GM19099 (cell line): ENCODE measurements around the gene CORO6.

Experiments used
- POLR2A ChIP-seq: IDR thresholded peaks from 3 replicates; pipeline ENCODE4 v1.6.1; 2011; ENCODE audit warnings: low read depth; ENCODE audit not compliant: insufficient read length; ENCODE audit errors: extremely low read depth

Gene CORO6

GRCh38 chr17:29622337-29623282 lies at the start of gene CORO6:
Gene CORO6, minus strand, starts transcription at chr17:29622912. Its CDS starts 1,491 bp downstream, at chr17:29621421.
- TF ChIP-seq POLR2A, result no peak

GRCh38 chr17:29671661-29672060 lies 48.9 kb upstream of the CORO6 start:
- TF ChIP-seq POLR2A, result no peak

GRCh38 chr17:29669266-29669665 lies 46.6 kb upstream of the CORO6 start:
- TF ChIP-seq POLR2A, result no peak

DNA sequence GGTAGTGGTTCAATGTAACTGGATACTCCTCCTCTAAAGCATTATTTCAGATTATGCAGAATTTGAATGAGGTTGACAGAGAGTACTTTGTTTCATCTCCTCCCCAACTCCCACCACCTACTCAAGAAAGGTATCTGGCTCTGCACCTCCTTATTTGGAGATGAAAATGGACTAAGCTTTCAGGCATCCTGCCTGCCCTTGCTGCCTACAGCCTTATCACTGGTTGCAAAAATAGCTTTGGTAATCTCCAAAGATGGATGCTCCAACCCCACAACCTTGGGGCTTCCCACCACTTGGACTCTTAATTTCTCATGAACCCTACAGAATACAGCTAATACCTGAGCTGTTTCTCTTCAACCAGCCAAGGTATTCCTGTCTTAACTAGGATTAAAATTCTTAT lies 45.3 kb upstream of the CORO6 start:
- TF ChIP-seq POLR2A, result no peak

- no peak for TF ChIP-seq POLR2A
These were observed 42.7 kb upstream of the CORO6 start for GRCh38 chr17:29665481-29665810.

DNA sequence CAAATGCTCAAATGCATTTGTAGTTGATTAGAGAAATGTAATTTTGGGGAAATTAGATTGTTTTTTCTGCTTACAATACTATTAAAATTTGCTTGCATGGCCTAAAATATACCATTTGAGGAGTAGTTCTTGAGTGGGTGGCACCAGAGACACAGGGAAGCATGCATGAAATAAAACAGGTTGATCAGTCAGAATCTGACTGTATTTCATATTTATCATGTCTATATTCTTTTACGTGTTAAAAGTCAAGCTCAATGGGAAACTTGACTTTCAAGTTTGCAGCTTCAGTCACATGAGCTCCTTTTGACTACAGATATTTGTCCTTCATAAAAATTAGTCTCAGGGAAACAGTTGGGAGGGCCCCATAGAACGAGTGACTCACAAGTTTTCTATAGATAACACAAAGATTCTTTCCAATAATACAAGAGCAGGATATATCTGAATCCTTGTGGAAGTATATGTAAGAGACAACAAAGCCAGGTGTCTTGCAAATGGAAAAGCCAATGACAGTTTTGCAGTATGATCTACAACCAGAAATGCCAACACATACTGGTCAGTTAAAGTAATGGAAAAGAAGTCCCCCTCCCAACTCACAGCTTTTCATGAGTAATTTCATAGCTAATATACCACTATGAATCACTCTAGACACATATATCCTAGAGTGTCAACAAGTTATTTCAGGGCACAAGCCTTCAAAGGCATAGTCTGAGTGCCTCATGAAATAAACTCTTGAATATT lies 42.2 kb upstream of the CORO6 start:
- TF ChIP-seq POLR2A, result no peak

DNA sequence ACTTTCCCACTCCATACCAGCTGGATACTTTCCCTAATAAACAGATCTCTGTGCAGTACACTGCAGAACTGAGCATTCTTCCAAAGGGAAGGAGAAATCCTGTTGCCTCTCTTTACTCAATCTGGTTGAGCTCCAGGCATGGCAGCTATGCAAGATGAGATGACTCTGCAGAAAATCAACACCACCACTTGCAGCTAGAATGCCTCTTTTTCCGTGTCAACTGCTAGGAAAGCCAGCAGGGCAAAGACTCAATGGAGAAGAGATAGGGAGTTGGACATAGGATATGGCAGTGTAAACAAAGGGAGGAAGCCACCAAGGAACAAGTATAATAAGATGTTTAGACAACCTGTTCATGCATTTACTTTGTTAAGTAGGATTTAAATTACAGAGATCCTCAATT lies 40.4 kb upstream of the CORO6 start:
- no peak for TF ChIP-seq POLR2A

GRCh38 chr17:29661213-29661612 lies 38.5 kb upstream of the CORO6 start:
- no peak for TF ChIP-seq POLR2A

- TF ChIP-seq POLR2A, result no peak
These were observed 36.4 kb upstream of the CORO6 start for GRCh38 chr17:29659155-29659554.

DNA sequence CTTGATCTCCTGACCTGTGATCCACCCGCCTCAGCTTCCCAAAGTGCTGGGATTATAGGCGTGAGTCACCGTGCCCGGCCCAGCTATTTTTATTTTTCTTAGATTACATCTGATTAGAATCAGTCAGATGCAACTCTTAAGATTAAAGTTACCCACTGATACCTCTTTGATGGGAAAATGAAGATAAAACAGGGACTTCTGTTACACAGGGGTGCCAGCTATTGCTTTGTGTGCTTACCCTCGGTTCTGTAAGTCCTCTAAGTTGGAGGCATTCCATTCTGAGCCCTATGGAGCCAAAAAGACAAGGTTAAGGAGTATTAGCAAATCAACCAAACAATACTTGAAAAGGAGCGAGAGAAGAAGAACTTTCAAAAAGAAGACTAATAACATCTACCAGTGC lies 32.6 kb upstream of the CORO6 start:
- no peak for TF ChIP-seq POLR2A

GRCh38 chr17:29653995-29654714 lies 31.4 kb upstream of the CORO6 start:
- no peak for TF ChIP-seq POLR2A

DNA sequence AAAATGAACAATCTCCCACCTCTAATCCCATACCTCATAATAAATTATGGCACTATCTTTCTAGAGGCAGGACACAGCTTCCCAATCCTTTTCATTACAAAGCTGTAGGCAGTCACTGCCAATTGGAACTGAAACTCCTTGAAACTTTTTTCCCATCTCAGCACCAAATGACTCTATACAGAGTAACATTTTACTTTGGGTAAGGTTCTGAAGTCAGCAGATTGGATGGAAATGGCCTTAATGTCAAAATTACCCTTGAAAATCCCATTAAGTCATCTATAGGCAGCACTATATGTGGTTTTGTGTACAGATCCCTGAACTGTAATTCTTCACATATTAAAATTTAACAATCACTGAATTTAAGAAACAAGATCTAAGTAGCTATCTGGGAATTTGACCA lies 30.3 kb upstream of the CORO6 start:
- no peak for TF ChIP-seq POLR2A

DNA sequence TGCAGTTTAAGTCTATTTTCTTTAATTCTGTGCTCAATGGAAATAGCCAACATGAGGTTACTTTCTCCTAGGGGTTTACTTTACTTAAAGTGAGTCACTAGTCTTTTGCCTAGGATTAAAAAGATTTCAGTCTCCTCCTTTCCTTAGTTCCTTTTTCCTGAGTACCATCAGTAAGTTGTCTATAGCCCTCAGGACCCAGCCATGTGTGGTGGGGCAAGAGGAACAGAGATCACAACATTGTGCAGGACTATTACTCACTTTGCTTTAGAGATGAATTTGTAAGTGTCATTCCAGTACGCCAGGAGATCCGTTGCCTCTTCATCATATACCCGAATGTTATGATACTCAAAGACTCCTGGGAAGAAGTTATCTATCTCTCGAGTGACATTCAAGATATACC lies 27.7 kb upstream of the CORO6 start:
- no peak for TF ChIP-seq POLR2A

GRCh38 chr17:29649359-29649758 lies 26.6 kb upstream of the CORO6 start:
- no peak for TF ChIP-seq POLR2A

GRCh38 chr17:29648005-29648404 lies 25.3 kb upstream of the CORO6 start:
- TF ChIP-seq POLR2A, result no peak
